K562 (cell line): ENCODE measurements around the gene USP31. TPM values are rescaled to one million over a fixed set of nuclear protein-coding genes. Genes with fewer than 3 reads are reported as not detected.
A peak's percentile ranks its signal among the peaks of the same experiment; 100 is the strongest.

Experiments
- CREM ChIP-seq: IDR thresholded peaks from 2 replicates; pipeline ENCODE4 v1.6.1; 2014; ENCODE audit warnings: antibody characterized with exemption, low read depth
- CTCFL ChIP-seq: IDR thresholded peaks from 2 replicates; pipeline ENCODE4 v1.6.1; 2011; ENCODE audit warnings: borderline replicate concordance, low read depth, mild to moderate bottlenecking, moderate library complexity, low read length; ENCODE audit not compliant: insufficient read depth, poor library complexity, severe bottlenecking
- GATAD2A ChIP-seq: fragments of 450-650 bp; IDR thresholded peaks from 2 replicates; pipeline ENCODE4 v1.6.1; 2017
- HDAC2 ChIP-seq: fragments of 450-650 bp; IDR thresholded peaks from 2 replicates; pipeline ENCODE4 v1.6.1; 2016; ENCODE audit warnings: mild to moderate bottlenecking
- HIVEP1 ChIP-seq: fragments of 250-450 bp; sonication (Bioruptor Pico); IDR thresholded peaks from 2 replicates; pipeline ENCODE4 v1.4.0; 2020; ENCODE audit warnings: mild to moderate bottlenecking
- HLTF ChIP-seq: fragments of 450-650 bp; IDR thresholded peaks from 2 replicates; pipeline ENCODE4 v1.6.1; 2016
- MTA2 ChIP-seq: fragments of 450-650 bp; IDR thresholded peaks from 2 replicates; pipeline ENCODE4 v1.6.1; 2016; ENCODE audit warnings: low read depth
- NFIC ChIP-seq: fragments of 450-650 bp; IDR thresholded peaks from 2 replicates; pipeline ENCODE4 v1.6.1; 2017; ENCODE audit warnings: mild to moderate bottlenecking, inconsistent platforms
- NR2C2 ChIP-seq, 2 experiments: fragments of 200-800 bp in 1 of 2; sonication (Bioruptor generic) in 1 of 2; sonication (generic) in 1 of 2; formaldehyde crosslinking in 1 of 2; IDR thresholded peaks; 2 replicates each; pipeline versions ENCODE4 v1.6.1 to v1.8.0; 2016 to 2022; ENCODE audit warnings: mild to moderate bottlenecking in 1 of 2, missing compliant biosample characterization in 1 of 2, missing genetic modification characterization in 1 of 2, missing genetic modification reagents in 1 of 2
- NR2F6 ChIP-seq: fragments of 450-650 bp; formaldehyde crosslinking; IDR thresholded peaks from 2 replicates; pipeline ENCODE4 v1.4.0; 2020; ENCODE audit warnings: mild to moderate bottlenecking
- RBM22 ChIP-seq: fragments of 200-400 bp; formaldehyde crosslinking; IDR thresholded peaks from 2 replicates; pipeline ENCODE4 v1.6.1; 2018; ENCODE audit warnings: low read length, low read depth; ENCODE audit not compliant: poor library complexity, severe bottlenecking
- RUNX1 ChIP-seq: sonication (generic); IDR thresholded peaks from 2 replicates; pipeline ENCODE4 v1.6.1; 2016; ENCODE audit warnings: antibody characterized with exemption, low read depth
- SLC30A9 ChIP-seq: fragments of 250-450 bp; sonication (Bioruptor Pico); IDR thresholded peaks from 2 replicates; pipeline ENCODE4 v1.8.0; 2022; ENCODE audit warnings: mild to moderate bottlenecking, moderate library complexity
- SP1 ChIP-seq: sonication (generic); formaldehyde crosslinking; IDR thresholded peaks from 2 replicates; pipeline ENCODE4 v1.8.1; 2022; ENCODE audit warnings: mild to moderate bottlenecking, missing genetic modification reagents
- TAF15 ChIP-seq: fragments of 200-400 bp; formaldehyde crosslinking; IDR thresholded peaks from 2 replicates; pipeline ENCODE4 v1.6.1; 2017; ENCODE audit warnings: mild to moderate bottlenecking, low read depth, low read length, moderate library complexity
- ZNF124 ChIP-seq: sonication (generic); formaldehyde crosslinking; IDR thresholded peaks from 2 replicates; pipeline ENCODE4 v1.8.1; 2022; ENCODE audit warnings: missing genetic modification reagents
- ZNF3 ChIP-seq: fragments of 250-450 bp; sonication (Bioruptor Pico); IDR thresholded peaks from 2 replicates; pipeline ENCODE4 v1.5.0; 2021; ENCODE audit warnings: mild to moderate bottlenecking, moderate library complexity
- ZNF354B ChIP-seq: fragments of 250-450 bp; sonication (Bioruptor Pico); IDR thresholded peaks from 2 replicates; pipeline ENCODE4 v1.4.0; 2020
- ZNF639 ChIP-seq, 2 experiments: fragments of 200-800 bp in 1 of 2; sonication (Bioruptor generic) in 1 of 2; sonication (generic) in 1 of 2; formaldehyde crosslinking in 1 of 2; IDR thresholded peaks in 1 of 2; conservative IDR thresholded peaks in 1 of 2; 2 replicates each; pipeline versions ENCODE4 v1.5.0 to v1.6.1; 2016 to 2020; ENCODE audit warnings: missing compliant biosample characterization in 1 of 2, missing genetic modification characterization in 1 of 2, missing genetic modification reagents in 1 of 2
- polyA plus RNA-seq, 8 experiments: library from polyadenylated mRNA; depleted of rRNA in 4 of 8; stranded (reverse) in 5 of 8; unstranded in 3 of 8; fragments of >200 nt; fragmentation: Nextera tagmentation in 2 of 8; fragmentation: Illumina TruSeq in 1 of 8; extraction: Ambion mirVana in 2 of 8; extraction: Trizol in 1 of 8; gene quantifications; 2 replicates each; pipeline versions ENCODE4 v1.2.1 to v1.2.3, GENCODE V29; 2011 to 2014; ENCODE audit warnings: inconsistent platforms in 1 of 8, missing spikeins in 1 of 8
- total RNA-seq, 7 experiments: library from RNA; depleted of rRNA in 6 of 7; stranded (reverse); fragments of >200 nt in 6 of 7; fragmentation: Illumina TruSeq in 2 of 7; extraction: Trizol in 2 of 7; gene quantifications; 2 replicates each; pipeline versions ENCODE4 v1.2.1 to v1.2.3, GENCODE V29; 2011 to 2021; ENCODE audit warnings: low replicate concordance in 1 of 7
- TF ChIP-seq, protein P1 (sequence below), 2 experiments: fragments of 450-650 bp in 1 of 2; IDR thresholded peaks; 2 replicates each; pipeline ENCODE4 v1.6.1; 2011 to 2017; ENCODE audit warnings: low read depth in 2 of 2, antibody characterized with exemption in 1 of 2, borderline replicate concordance in 1 of 2, low read length in 1 of 2, mild to moderate bottlenecking in 1 of 2, mixed read lengths in 1 of 2; ENCODE audit not compliant: control insufficient read depth in 1 of 2

Gene USP31
- total and polyA plus RNA-seq, 9 of the 15 experiments (the other 6 are each of a cell fraction or from before 2014, with no cell fraction given), result 0.56 to 4.9 (median 2.9) TPM

GRCh38 chr16:23149267-23149992, at the start of gene USP31 (continued):
- peak in 1 of 2 experiments; percentile 90; a peak in 1 of 4 replicates for TF ChIP-seq ZNF639 (CRISPR knock-in tag; conservative IDR thresholded peaks at IDR 0.05 in 1 of 2, IDR thresholded peaks at IDR 0.05 in 1 of 2)
- TF ChIP-seq HDAC2, result 0 out of 2 replicates have a peak, but pooled peaks have one; percentile 27
- TF ChIP-seq HLTF, result no peak
- TF ChIP-seq CREM, result peak; percentile 95
- no peak for TF ChIP-seq ZNF124 (CRISPR knock-in tag)
- no peak for TF ChIP-seq TAF15
- peak; percentile 43; the same call in 1 of the 2 replicates for TF ChIP-seq NFIC
- no peak for TF ChIP-seq HIVEP1 (CRISPR knock-in tag)
- TF ChIP-seq NR2C2 (CRISPR knock-in tag; IDR thresholded peaks at IDR 0.05), result peak; percentile 71; the same call in 1 of the 2 replicates
- peak; percentile 83 for TF ChIP-seq NR2C2 (tag; IDR thresholded peaks at IDR 0.05)
- 0 out of 2 replicates have a peak, but pooled peaks have one; percentile 43 for TF ChIP-seq ZNF354B (CRISPR knock-in tag)
- no peak for TF ChIP-seq MTA2
- TF ChIP-seq SLC30A9 (CRISPR knock-in tag), result no peak
- no peak for TF ChIP-seq NR2F6 (CRISPR knock-in tag)
- TF ChIP-seq CTCFL, result peak; percentile 23
- TF ChIP-seq RUNX1, result 0 out of 2 replicates have a peak, but pooled peaks have one; percentile 58
- 0 out of 2 replicates have a peak, but pooled peaks have one; percentile 35 for TF ChIP-seq GATAD2A
- no peak for TF ChIP-seq RBM22
- TF ChIP-seq ZNF3 (CRISPR knock-in tag), result no peak
- 0 out of 2 replicates have a peak, but pooled peaks have one; percentile 41 for TF ChIP-seq SP1
- TF ChIP-seq, protein P1, sequence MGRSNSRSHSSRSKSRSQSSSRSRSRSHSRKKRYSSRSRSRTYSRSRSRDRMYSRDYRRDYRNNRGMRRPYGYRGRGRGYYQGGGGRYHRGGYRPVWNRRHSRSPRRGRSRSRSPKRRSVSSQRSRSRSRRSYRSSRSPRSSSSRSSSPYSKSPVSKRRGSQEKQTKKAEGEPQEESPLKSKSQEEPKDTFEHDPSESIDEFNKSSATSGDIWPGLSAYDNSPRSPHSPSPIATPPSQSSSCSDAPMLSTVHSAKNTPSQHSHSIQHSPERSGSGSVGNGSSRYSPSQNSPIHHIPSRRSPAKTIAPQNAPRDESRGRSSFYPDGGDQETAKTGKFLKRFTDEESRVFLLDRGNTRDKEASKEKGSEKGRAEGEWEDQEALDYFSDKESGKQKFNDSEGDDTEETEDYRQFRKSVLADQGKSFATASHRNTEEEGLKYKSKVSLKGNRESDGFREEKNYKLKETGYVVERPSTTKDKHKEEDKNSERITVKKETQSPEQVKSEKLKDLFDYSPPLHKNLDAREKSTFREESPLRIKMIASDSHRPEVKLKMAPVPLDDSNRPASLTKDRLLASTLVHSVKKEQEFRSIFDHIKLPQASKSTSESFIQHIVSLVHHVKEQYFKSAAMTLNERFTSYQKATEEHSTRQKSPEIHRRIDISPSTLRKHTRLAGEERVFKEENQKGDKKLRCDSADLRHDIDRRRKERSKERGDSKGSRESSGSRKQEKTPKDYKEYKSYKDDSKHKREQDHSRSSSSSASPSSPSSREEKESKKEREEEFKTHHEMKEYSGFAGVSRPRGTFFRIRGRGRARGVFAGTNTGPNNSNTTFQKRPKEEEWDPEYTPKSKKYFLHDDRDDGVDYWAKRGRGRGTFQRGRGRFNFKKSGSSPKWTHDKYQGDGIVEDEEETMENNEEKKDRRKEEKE (IDR thresholded peaks at IDR 0.05; ENCODE audit: borderline replicate concordance in 1 of 2, control insufficient read depth in 1 of 2, low read depth in 2 of 2, low read length in 1 of 2), result no peak
